HepG2 (cell line): Measurements from ENCODE around the gene RSL1D1. TPM values are rescaled to one million over a fixed set of nuclear protein-coding genes. Genes with fewer than 3 reads are reported as not detected.

Experiments
- FOXO1 ChIP-seq: sonication (generic); formaldehyde crosslinking; IDR thresholded peaks from 2 replicates; pipeline ENCODE4 v1.4.0; 2020; ENCODE audit warnings: missing genetic modification reagents
- KDM1A ChIP-seq: IDR thresholded peaks from 2 replicates; pipeline ENCODE4 v1.6.1; 2016; ENCODE audit warnings: missing compliant biosample characterization
- SNAI1 ChIP-seq: sonication (generic); formaldehyde crosslinking; IDR thresholded peaks from 2 replicates; pipeline ENCODE4 v1.5.0; 2020; ENCODE audit warnings: mild to moderate bottlenecking, missing genetic modification reagents, borderline replicate concordance
- TAF1 ChIP-seq: sonication (generic); formaldehyde crosslinking; IDR thresholded peaks from 2 replicates; pipeline ENCODE4 v1.4.0; 2020; ENCODE audit warnings: missing genetic modification reagents
- TBL1XR1 ChIP-seq: fragments of 150-350 bp; IDR thresholded peaks from 2 replicates; pipeline ENCODE4 v1.6.1; 2014; ENCODE audit warnings: borderline replicate concordance, low read length; ENCODE audit not compliant: partially characterized antibody
- ZNF232 ChIP-seq: sonication (generic); formaldehyde crosslinking; IDR thresholded peaks from 2 replicates; pipeline ENCODE4 v1.4.0; 2020; ENCODE audit warnings: missing genetic modification reagents, borderline replicate concordance
- ZNF891 ChIP-seq: sonication (generic); formaldehyde crosslinking; IDR thresholded peaks from 2 replicates; pipeline ENCODE4 v1.5.0; 2020; ENCODE audit warnings: mild to moderate bottlenecking, missing genetic modification reagents
- polyA plus RNA-seq, 8 experiments: library from polyadenylated mRNA; depleted of rRNA in 3 of 8; stranded (reverse) in 7 of 8; unstranded in 1 of 8; fragments of >200 nt; fragmentation: Illumina TruSeq in 4 of 8; extraction: Trizol in 4 of 8; gene quantifications; 2 replicates each; pipeline versions ENCODE4 v1.2.1 to v1.2.3, GENCODE V29; 2011 to 2016; ENCODE audit warnings: low read depth in 4 of 8, missing spikeins in 1 of 8, mixed read lengths in 1 of 8; ENCODE audit not compliant: insufficient read depth in 1 of 8
- total RNA-seq, 5 experiments: library from RNA; depleted of rRNA; stranded (reverse); fragments of >200 nt; fragmentation: Illumina TruSeq; extraction: Trizol; gene quantifications; 2 replicates each; pipeline ENCODE4 v1.2.3, GENCODE V29; 2016; ENCODE audit warnings: low read depth in 1 of 5
- TF ChIP-seq, protein P1 (sequence below): sonication (generic); formaldehyde crosslinking; IDR thresholded peaks from 2 replicates; pipeline ENCODE4 v1.8.0; 2022; ENCODE audit warnings: low read depth, missing genetic modification reagents
- TF ChIP-seq, protein P2 (sequence below): IDR thresholded peaks from 2 replicates; pipeline ENCODE4 v1.6.1; 2016; ENCODE audit warnings: missing biosample characterization, missing genetic modification reagents, low read depth
- TF ChIP-seq, protein P3 (sequence below): sonication (generic); formaldehyde crosslinking; IDR thresholded peaks from 2 replicates; pipeline ENCODE4 v1.8.1; 2023; ENCODE audit warnings: mild to moderate bottlenecking, moderate library complexity, missing genetic modification reagents
- TF ChIP-seq, protein P4 (sequence below): sonication (generic); formaldehyde crosslinking; IDR thresholded peaks from 2 replicates; pipeline ENCODE4 v1.5.1; 2020; ENCODE audit warnings: mild to moderate bottlenecking, missing genetic modification reagents, borderline replicate concordance
- TF ChIP-seq, protein P5 (sequence below): sonication (generic); formaldehyde crosslinking; IDR thresholded peaks from 2 replicates; pipeline ENCODE4 v1.4.0; 2020; ENCODE audit warnings: missing genetic modification reagents

RSL1D1 gene
- total and polyA plus RNA-seq, 2 of the 13 experiments (the other 11 are each of a cell fraction or from before 2014, with no cell fraction given), result 187 to 343 TPM

DNA sequence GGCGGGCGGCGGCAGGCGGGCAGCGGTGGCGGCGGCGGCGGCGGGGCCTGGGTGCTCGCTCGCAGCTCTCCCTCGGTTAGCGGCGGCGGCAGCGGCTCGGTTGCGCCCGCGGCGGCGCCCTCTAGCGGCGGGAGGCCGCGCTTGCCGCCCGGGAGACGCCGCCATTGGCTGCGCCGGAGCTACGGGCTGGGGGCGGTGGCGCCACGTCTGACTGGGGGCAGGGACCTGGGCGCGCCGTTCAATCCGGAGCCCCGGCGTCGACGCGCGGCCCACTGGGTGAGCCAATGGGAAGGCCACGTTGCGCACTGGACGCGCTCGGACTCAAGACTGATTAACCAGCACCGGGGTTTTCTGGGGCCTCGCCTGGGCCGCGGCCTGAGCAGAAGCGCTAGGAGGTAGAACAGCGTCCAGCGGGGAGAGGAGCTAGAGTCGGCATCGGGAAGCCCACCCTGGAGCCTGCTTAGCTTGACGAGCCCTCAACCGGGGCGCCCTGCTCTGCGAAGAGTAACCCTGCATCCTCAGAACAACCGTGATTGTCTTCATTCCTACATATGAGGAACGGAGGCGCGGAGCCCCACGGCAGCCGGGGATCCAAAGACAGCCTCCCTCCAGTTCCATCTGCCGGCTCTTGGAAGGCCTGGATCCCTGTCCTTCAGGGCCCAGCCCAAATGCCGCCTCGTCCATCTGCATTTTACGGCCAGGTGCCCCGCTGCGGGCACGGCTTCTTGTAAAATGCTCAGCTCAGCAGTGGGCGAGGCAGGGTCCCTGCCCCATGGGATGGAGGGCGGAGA is 54.0 kb downstream of the RSL1D1 start, which contains the start of gene ZC3H7A (continued):
- peak; percentile 100 for TF ChIP-seq ZNF891
- peak; percentile 59; the same call in 1 of the 2 replicates for TF ChIP-seq KDM1A (CRISPR knock-in tag)
- TF ChIP-seq, protein P1, sequence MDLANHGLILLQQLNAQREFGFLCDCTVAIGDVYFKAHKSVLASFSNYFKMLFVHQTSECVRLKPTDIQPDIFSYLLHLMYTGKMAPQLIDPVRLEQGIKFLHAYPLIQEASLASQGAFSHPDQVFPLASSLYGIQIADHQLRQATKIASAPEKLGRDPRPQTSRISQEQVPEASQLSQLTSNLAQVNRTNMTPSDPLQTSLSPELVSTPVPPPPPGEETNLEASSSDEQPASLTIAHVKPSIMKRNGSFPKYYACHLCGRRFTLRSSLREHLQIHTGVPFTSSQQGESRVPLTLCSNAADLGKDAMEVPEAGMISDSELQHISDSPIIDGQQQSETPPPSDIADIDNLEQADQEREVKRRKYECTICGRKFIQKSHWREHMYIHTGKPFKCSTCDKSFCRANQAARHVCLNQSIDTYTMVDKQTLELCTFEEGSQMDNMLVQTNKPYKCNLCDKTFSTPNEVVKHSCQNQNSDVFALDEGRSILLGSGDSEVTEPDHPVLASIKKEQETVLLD, result peak; percentile 99
- peak; percentile 100 for TF ChIP-seq TAF1 (CRISPR knock-in tag)
- TF ChIP-seq TBL1XR1, result no peak
- TF ChIP-seq, protein P2, sequence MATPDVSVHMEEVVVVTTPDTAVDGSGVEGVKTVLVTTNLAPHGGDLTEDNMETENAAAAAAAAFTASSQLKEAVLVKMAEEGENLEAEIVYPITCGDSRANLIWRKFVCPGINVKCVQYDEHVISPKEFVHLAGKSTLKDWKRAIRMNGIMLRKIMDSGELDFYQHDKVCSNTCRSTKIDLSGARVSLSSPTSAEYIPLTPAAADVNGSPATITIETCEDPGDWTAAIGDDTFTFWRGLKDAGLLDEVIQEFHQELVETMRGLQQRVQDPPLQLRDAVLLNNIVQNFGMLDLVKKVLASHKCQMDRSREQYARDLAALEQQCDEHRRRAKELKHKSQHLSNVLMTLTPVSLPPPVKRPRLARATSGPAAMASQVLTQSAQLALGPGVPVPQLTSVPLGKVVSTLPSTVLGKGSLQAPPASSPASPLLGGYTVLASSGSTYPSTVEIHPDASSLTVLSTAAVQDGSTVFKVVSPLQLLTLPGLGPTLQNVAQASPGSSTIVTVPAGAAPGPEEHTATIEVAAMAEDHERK, result peak; percentile 58
- TF ChIP-seq ZNF232, result peak; percentile 98
- TF ChIP-seq SNAI1 (CRISPR knock-in tag), result peak; percentile 68; the same call in 1 of the 2 replicates
- TF ChIP-seq FOXO1 (CRISPR knock-in tag), result peak; percentile 85
- TF ChIP-seq, protein P3, sequence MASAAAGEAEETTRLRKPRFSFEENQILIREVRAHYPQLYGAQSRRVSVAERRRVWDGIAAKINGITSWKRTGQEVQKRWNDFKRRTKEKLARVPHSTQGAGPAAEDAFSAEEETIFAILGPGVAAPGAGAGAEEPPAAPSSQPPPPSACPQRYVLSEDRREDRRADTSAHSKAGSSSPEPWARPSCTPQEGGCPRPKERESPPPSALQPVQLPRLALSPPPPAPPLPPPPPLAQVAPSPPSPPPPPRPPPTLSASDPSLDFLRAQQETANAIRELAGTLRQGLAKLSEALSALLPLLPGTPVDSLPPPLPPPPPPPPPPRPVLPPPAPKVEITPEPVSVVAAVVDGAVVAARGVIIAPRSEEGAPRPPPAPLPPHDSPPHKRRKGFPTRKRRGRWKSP (CRISPR knock-in tag), result peak; percentile 98
- TF ChIP-seq, protein P4, sequence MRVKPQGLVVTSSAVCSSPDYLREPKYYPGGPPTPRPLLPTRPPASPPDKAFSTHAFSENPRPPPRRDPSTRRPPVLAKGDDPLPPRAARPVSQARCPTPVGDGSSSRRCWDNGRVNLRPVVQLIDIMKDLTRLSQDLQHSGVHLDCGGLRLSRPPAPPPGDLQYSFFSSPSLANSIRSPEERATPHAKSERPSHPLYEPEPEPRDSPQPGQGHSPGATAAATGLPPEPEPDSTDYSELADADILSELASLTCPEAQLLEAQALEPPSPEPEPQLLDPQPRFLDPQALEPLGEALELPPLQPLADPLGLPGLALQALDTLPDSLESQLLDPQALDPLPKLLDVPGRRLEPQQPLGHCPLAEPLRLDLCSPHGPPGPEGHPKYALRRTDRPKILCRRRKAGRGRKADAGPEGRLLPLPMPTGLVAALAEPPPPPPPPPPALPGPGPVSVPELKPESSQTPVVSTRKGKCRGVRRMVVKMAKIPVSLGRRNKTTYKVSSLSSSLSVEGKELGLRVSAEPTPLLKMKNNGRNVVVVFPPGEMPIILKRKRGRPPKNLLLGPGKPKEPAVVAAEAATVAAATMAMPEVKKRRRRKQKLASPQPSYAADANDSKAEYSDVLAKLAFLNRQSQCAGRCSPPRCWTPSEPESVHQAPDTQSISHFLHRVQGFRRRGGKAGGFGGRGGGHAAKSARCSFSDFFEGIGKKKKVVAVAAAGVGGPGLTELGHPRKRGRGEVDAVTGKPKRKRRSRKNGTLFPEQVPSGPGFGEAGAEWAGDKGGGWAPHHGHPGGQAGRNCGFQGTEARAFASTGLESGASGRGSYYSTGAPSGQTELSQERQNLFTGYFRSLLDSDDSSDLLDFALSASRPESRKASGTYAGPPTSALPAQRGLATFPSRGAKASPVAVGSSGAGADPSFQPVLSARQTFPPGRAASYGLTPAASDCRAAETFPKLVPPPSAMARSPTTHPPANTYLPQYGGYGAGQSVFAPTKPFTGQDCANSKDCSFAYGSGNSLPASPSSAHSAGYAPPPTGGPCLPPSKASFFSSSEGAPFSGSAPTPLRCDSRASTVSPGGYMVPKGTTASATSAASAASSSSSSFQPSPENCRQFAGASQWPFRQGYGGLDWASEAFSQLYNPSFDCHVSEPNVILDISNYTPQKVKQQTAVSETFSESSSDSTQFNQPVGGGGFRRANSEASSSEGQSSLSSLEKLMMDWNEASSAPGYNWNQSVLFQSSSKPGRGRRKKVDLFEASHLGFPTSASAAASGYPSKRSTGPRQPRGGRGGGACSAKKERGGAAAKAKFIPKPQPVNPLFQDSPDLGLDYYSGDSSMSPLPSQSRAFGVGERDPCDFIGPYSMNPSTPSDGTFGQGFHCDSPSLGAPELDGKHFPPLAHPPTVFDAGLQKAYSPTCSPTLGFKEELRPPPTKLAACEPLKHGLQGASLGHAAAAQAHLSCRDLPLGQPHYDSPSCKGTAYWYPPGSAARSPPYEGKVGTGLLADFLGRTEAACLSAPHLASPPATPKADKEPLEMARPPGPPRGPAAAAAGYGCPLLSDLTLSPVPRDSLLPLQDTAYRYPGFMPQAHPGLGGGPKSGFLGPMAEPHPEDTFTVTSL (CRISPR knock-in tag), result peak; percentile 80; the same call in 1 of the 2 replicates
- TF ChIP-seq, protein P5, sequence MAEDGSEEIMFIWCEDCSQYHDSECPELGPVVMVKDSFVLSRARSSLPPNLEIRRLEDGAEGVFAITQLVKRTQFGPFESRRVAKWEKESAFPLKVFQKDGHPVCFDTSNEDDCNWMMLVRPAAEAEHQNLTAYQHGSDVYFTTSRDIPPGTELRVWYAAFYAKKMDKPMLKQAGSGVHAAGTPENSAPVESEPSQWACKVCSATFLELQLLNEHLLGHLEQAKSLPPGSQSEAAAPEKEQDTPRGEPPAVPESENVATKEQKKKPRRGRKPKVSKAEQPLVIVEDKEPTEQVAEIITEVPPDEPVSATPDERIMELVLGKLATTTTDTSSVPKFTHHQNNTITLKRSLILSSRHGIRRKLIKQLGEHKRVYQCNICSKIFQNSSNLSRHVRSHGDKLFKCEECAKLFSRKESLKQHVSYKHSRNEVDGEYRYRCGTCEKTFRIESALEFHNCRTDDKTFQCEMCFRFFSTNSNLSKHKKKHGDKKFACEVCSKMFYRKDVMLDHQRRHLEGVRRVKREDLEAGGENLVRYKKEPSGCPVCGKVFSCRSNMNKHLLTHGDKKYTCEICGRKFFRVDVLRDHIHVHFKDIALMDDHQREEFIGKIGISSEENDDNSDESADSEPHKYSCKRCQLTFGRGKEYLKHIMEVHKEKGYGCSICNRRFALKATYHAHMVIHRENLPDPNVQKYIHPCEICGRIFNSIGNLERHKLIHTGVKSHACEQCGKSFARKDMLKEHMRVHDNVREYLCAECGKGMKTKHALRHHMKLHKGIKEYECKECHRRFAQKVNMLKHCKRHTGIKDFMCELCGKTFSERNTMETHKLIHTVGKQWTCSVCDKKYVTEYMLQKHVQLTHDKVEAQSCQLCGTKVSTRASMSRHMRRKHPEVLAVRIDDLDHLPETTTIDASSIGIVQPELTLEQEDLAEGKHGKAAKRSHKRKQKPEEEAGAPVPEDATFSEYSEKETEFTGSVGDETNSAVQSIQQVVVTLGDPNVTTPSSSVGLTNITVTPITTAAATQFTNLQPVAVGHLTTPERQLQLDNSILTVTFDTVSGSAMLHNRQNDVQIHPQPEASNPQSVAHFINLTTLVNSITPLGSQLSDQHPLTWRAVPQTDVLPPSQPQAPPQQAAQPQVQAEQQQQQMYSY (CRISPR knock-in tag), result peak; percentile 77; the same call in 1 of the 2 replicates
